Measurements from ENCODE around the gene NRAP. TPM values are rescaled to one million over a fixed set of nuclear protein-coding genes. Genes with fewer than 3 reads are reported as not detected.

Gene NRAP
- total and polyA plus RNA-seq, 2 of the 8 experiments (the other 6 are each of a cell fraction or from before 2014, with no cell fraction given): not detected

DNA sequence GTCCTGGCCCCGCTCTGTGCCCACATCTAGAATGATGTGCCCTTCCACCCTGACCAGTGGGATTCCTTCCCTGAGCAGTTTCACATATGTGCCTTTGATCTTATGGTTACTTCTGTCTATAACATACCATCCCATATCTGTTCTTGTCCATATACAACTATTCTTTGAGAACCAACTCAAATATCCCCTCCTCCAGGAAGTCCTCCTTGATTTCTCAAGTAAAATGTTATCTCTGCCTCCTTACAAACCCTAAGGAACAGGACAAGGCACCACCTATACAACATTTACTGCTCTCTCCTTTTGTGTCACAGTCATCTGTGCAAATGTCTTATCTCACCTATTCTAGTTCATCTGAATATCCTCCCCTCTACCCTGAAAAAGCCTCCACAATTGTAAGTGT, 82.7 kb downstream of the NRAP start:
- Histone ChIP-seq H2BK5ac (ENCODE audit: low read depth, low read length) (no peak overlapping the region), H3K18ac (ENCODE audit: extremely low read depth, low read length) (no peak overlapping the region), H3K23ac (ENCODE audit: insufficient read length) (no peak overlapping the region), H3K4ac (replicated peaks; ENCODE audit: insufficient read length, low read depth, low read length) (no peak overlapping the region), H3K79me2 (ENCODE audit: control insufficient read depth in 1 of 2, insufficient read depth in 2 of 2, low read length in 2 of 2) (no peaks in the 10 kb centered on the region), H4K91ac (replicated peaks; ENCODE audit: insufficient read length, low read length) (no peak overlapping the region), H2BK15ac (ENCODE audit: low read length) (no peak overlapping the region), H4K20me1 (replicated peaks in 1 of 2; ENCODE audit: control insufficient read depth in 1 of 2, insufficient read depth in 2 of 2, low read length in 2 of 2) (no peaks in the 10 kb centered on the region), H3K9ac (replicated peaks in 1 of 4; ENCODE audit: extremely low read depth in 1 of 4, low read depth in 3 of 4, low read length in 3 of 4) (no peak overlapping the region), H3K4me1 (replicated peaks in 1 of 4; ENCODE audit: control insufficient read depth in 3 of 4, insufficient read depth in 4 of 4, low read length in 3 of 4) (no peaks in the 10 kb centered on the region), H2BK12ac (ENCODE audit: low read depth, low read length) (no peak overlapping the region), H4K5ac (ENCODE audit: insufficient read length, low read depth, low read length) (no peak overlapping the region), H3K9me3 (ENCODE audit: insufficient read depth in 2 of 2, low read depth in 1 of 2, low read length in 1 of 2) (no peaks in the 10 kb centered on the region), H2AFZ (ENCODE audit: low read length) (no peak overlapping the region), H3K36me3 (ENCODE audit: control insufficient read depth in 2 of 4, insufficient read depth in 4 of 4, low read length in 3 of 4) (no peaks in the 10 kb centered on the region), H3K23me2 (ENCODE audit: low read depth, low read length) (no peaks in the 10 kb centered on the region), H3K4me3 (ENCODE audit: extremely low read depth in 1 of 4, insufficient read depth in 2 of 4, low read depth in 3 of 4, low read length in 4 of 4) (no peak overlapping the region), H2AK5ac (ENCODE audit: low read depth, low read length) (no peak overlapping the region), H2BK120ac (replicated peaks; ENCODE audit: low read depth, low read length) (no peak overlapping the region), H3K14ac (ENCODE audit: insufficient read length) (no peak overlapping the region), H3K27me3 (replicated peaks in 1 of 4; ENCODE audit: control insufficient read depth in 3 of 4, extremely low read depth in 1 of 4, insufficient read depth in 3 of 4, low read length in 3 of 4) (no peaks in the 10 kb centered on the region; a peak in 3 of 7 replicates), H3K79me1 (ENCODE audit: low read depth, low read length) (no peaks in the 10 kb centered on the region), H2BK20ac (ENCODE audit: low read length) (no peak overlapping the region), H4K8ac (ENCODE audit: extremely low read depth, insufficient read depth, low read length) (no peak overlapping the region), H3K4me2 (ENCODE audit: insufficient read depth in 1 of 2, low read depth in 2 of 2, low read length in 2 of 2) (no peak overlapping the region), H3K27ac (ENCODE audit: low read depth, low read length) (no peak overlapping the region), H3K56ac (replicated peaks; ENCODE audit: insufficient read length, low read depth, low read length) (no peak overlapping the region)
- no peak for FAIRE-seq
- WGBS, 2 experiments (ENCODE audit: extremely low coverage in 1 of 2, insufficient coverage in 1 of 2, insufficient read length in 1 of 2, insufficient replicate concordance in 2 of 2, low coverage in 1 of 2, low lambda C conversion rate in 2 of 2, missing lambda C conversion rate in 1 of 2): 88% methylated on average over 1 of the region's 1 CpG; no CpG with 5 or more reads in 1 of the 2 experiments
- TF ChIP-seq SUZ12 (IDR thresholded peaks at IDR 0.05; ENCODE audit: low read length) (no peak), RNF2 (IDR thresholded peaks at IDR 0.05; ENCODE audit: borderline replicate concordance, low read depth, low read length, missing control alignments, poor library complexity, severe bottlenecking) (no peak), CREB1 (IDR thresholded peaks at IDR 0.05) (no peak), CTBP2 (IDR thresholded peaks at IDR 0.05; ENCODE audit: borderline replicate concordance, insufficient read depth, insufficient read length, low read length) (no peak), JUN (IDR thresholded peaks at IDR 0.05; ENCODE audit: low read depth, low read length) (no peak), EGR1 (IDR thresholded peaks at IDR 0.05; ENCODE audit: borderline replicate concordance, low read depth, low read length) (no peak)
- CTCF ChIA-PET (ENCODE audit: partially characterized antibody): interaction anchor here (1.8 kb wide), 1 partner anchor 35 kb away, joined by 11 read pairs; no protein-coding TSS in a partner anchor
- POLR2A ChIA-PET (ENCODE audit: partially characterized antibody): interaction anchor here (1.0 kb wide), 1 partner anchor 10 kb away, joined by 3 read pairs; no protein-coding TSS in a partner anchor
- DNase-seq (ENCODE audit: low read depth in 1 of 2, low spot score in 2 of 2): no peak
